CD14-positive monocyte (primary cell): ENCODE results near the gene PLAGL2. TPM values are rescaled to one million over a fixed set of nuclear protein-coding genes. Genes with fewer than 3 reads are reported as not detected.
A peak's percentile ranks its signal among the peaks of the same experiment; 100 is the strongest.

Source experiments
- DNase-seq, 3 donors: peaks; one replicate each; pipeline ENCODE4 v3.0.0-alpha.2; 2011 to 2022
- H2AFZ ChIP-seq: 2 replicates; pipeline ENCODE4 v1.6.0; 2012; ENCODE audit warnings: mild to moderate bottlenecking, low read depth, low read length, inconsistent platforms; ENCODE audit not compliant: insufficient read depth, poor library complexity, severe bottlenecking
- H3K27ac ChIP-seq, 2 donors: 1 replicate in 1 of 2; 2 replicates in 1 of 2; pipeline ENCODE4 v1.5.1; 2012 to 2013; ENCODE audit warnings: low read length in 2 of 2, control low read depth in 1 of 2, inconsistent platforms in 1 of 2, low read depth in 1 of 2, mild to moderate bottlenecking in 1 of 2
- H3K27me3 ChIP-seq, 2 donors: one replicate each; pipeline versions ENCODE4 v1.6.0 to v1.6.1; 2011 to 2013; ENCODE audit warnings: low read length in 2 of 2; ENCODE audit not compliant: control insufficient read depth in 2 of 2, insufficient read depth in 2 of 2
- H3K36me3 ChIP-seq, 2 donors: replicated peaks in 1 of 2; 1 replicate in 1 of 2; 2 replicates in 1 of 2; pipeline versions ENCODE4 v1.5.1 to v1.6.1; 2012 to 2013; ENCODE audit warnings: low read length in 2 of 2, control low read depth in 1 of 2, inconsistent platforms in 1 of 2, mild to moderate bottlenecking in 1 of 2; ENCODE audit not compliant: insufficient read depth in 2 of 2, control insufficient read depth in 1 of 2
- H3K4me1 ChIP-seq, 2 donors: 1 replicate in 1 of 2; 2 replicates in 1 of 2; pipeline versions ENCODE4 v1.5.1 to v1.6.1; 2012 to 2013; ENCODE audit warnings: low read length in 2 of 2, control low read depth in 1 of 2, inconsistent platforms in 1 of 2, mild to moderate bottlenecking in 1 of 2, moderate library complexity in 1 of 2; ENCODE audit not compliant: insufficient read depth in 2 of 2, control insufficient read depth in 1 of 2
- H3K4me2 ChIP-seq: replicated peaks from 2 replicates; pipeline ENCODE3; 2012; ENCODE audit warnings: low read length, moderate library complexity, mild to moderate bottlenecking; ENCODE audit not compliant: poor library complexity, severe bottlenecking; ENCODE audit errors: extremely low read depth
- H3K4me3 ChIP-seq, 3 experiments: fragments of 200-600 bp in 1 of 3; sonication (generic) in 1 of 3; replicated peaks in 1 of 3; 1 replicate in 2 of 3; 2 replicates in 1 of 3; pipeline ENCODE4 v1.5.1; 2011 to 2013; ENCODE audit warnings: low read length in 3 of 3, mild to moderate bottlenecking in 3 of 3, control low read depth in 2 of 3, low read depth in 2 of 3, inconsistent platforms in 1 of 3, moderate library complexity in 1 of 3
- H3K79me2 ChIP-seq: 2 replicates; pipeline ENCODE4 v1.6.0; 2012; ENCODE audit warnings: mild to moderate bottlenecking, control low read depth, inconsistent platforms, low read length, moderate library complexity; ENCODE audit not compliant: insufficient read depth
- H3K9ac ChIP-seq: 2 replicates; pipeline ENCODE4 v1.6.0; 2017; ENCODE audit warnings: low read length, mild to moderate bottlenecking; ENCODE audit not compliant: insufficient read depth, poor library complexity, severe bottlenecking
- H3K9me3 ChIP-seq, 2 donors: replicated peaks in 1 of 2; 1 replicate in 1 of 2; 2 replicates in 1 of 2; pipeline versions ENCODE4 v1.5.1 to v1.6.1; 2012 to 2013; ENCODE audit warnings: low read length in 2 of 2, control low read depth in 1 of 2; ENCODE audit not compliant: control insufficient read depth in 1 of 2, insufficient read depth in 1 of 2
- H4K20me1 ChIP-seq: 2 replicates; pipeline ENCODE4 v1.6.0; 2012; ENCODE audit warnings: mild to moderate bottlenecking, low read length, control low read depth, moderate library complexity; ENCODE audit not compliant: insufficient read depth
- H3K27ac Mint-ChIP-seq, 7 donors: one replicate each; pipeline ENCODE4 v1.8.0; 2020; ENCODE audit warnings: mild to moderate bottlenecking in 7 of 7, mixed read lengths in 7 of 7, moderate library complexity in 6 of 7, inconsistent platforms in 2 of 7
- H3K27me3 Mint-ChIP-seq, 3 donors: one replicate each; pipeline ENCODE4 v1.8.0; 2021 to 2022; ENCODE audit warnings: low read depth in 3 of 3, mild to moderate bottlenecking in 3 of 3, mixed read lengths in 3 of 3, moderate library complexity in 3 of 3, inconsistent platforms in 1 of 3
- H3K36me3 Mint-ChIP-seq, 2 donors: one replicate each; pipeline ENCODE4 v1.8.0; 2020; ENCODE audit warnings: mixed read lengths in 2 of 2, inconsistent platforms in 1 of 2, mild to moderate bottlenecking in 1 of 2
- H3K4me1 Mint-ChIP-seq: one replicate; pipeline ENCODE4 v1.8.0; 2020; ENCODE audit warnings: mild to moderate bottlenecking, mixed read lengths
- H3K4me3 Mint-ChIP-seq, 2 donors: one replicate each; pipeline ENCODE4 v1.8.0; 2020; ENCODE audit warnings: mild to moderate bottlenecking in 2 of 2, mixed read lengths in 2 of 2, moderate library complexity in 1 of 2
- H3K9me3 Mint-ChIP-seq, 7 donors: one replicate each; pipeline ENCODE4 v1.8.0; 2020 to 2022; ENCODE audit warnings: mixed read lengths in 7 of 7, mild to moderate bottlenecking in 6 of 7, moderate library complexity in 6 of 7, inconsistent platforms in 2 of 7
- WGBS: methylation state at CpG from one replicate; pipeline ENCODE4 v1.1.5; 2013; ENCODE audit warnings: missing lambda C conversion rate; ENCODE audit not compliant: insufficient coverage; 5-methylcytosine and 5-hydroxymethylcytosine counted together
- intact Hi-C, 2 donors: fragments of 100-400 bp; cut with micrococcal nuclease; formaldehyde crosslinking; loops; one replicate each; pipeline versions ENCODE4 v1.15.0 to v1.15.1; 2023
- polyA plus RNA-seq, 3 donors: library from polyadenylated mRNA; depleted of rRNA in 1 of 3; unstranded in 2 of 3; stranded (reverse) in 1 of 3; fragments of 300-500 nt in 2 of 3; fragments of >200 nt in 1 of 3; fragmentation: Illumina TruSeq in 2 of 3; gene quantifications; 1 replicate in 2 of 3; 2 replicates in 1 of 3; pipeline ENCODE4 v1.2.3, GENCODE V29; 2012 to 2021
- TF ChIP-seq, protein P1 (sequence below): fragments of 200-600 bp; IDR thresholded peaks from one replicate; pipeline ENCODE4 v1.8.0; 2022; ENCODE audit warnings: antibody characterized with exemption, mild to moderate bottlenecking

Gene PLAGL2
- polyA plus RNA-seq, 3 donors, result 6.2 to 31.7 (median 14.7) TPM

DNA sequence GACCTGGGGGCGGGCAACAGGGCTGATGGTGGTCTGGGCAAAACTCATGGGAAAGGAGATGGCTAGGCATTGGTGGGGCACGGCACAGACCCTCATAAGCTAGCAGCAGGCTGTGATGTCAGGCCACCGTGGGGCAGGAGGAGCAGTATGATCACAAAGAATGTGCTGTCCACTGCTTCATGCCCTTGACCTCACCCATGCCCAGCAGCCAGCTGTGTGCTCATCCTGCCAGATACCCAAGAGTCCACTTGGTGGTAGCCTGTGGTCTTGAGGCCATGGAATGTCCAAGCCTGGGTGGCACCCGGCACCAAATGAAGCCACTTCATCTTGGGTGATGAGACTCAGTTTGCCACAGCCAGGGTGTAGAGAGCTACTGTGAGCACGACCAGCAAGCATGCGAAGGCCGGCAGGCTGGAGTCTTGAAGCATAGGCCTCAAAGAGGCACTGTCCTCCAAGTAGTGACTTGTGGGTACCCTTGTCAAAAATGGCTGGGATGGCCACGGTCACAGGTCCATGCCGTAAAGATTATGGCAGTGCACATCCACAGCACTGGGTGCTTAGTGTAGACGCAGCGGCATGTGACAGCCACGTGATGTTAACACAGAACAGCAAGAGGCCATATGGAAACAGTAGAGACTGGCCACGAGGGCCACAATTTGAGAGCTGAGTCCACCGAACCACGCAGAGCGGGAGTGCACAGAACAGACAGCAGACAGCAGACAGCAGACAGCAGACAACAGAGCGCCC, 19.0 kb downstream of the PLAGL2 start:
- Mint-ChIP-seq H3K27me3 (peaks cover 4 to 6% (median 6%) of the 10 kb centered on the region in 3 donors), H3K27ac (no peak overlapping the region), H3K9me3 (peaks cover 0 to 3% (median 0%) of the 10 kb centered on the region in 7 donors), H3K4me1 (peaks cover 28% of the 10 kb centered on the region), H3K36me3 (peaks cover 22 to 24% of the 10 kb centered on the region in 2 donors), H3K4me3 (peak overlapping the region in 1 of 2 donors; percentile 42)
- Histone ChIP-seq H3K79me2 (no peaks in the 10 kb centered on the region), H3K4me2 (no peak overlapping the region), H3K27ac (no peak overlapping the region), H3K4me3 (no peak overlapping the region), H3K36me3 (peaks cover 10 to 12% of the 10 kb centered on the region in 2 donors), H4K20me1 (peaks cover 27% of the 10 kb centered on the region), H3K9me3 (no peaks in the 10 kb centered on the region), H3K27me3 (no peaks in the 10 kb centered on the region), H3K4me1 (peaks cover 16 to 21% of the 10 kb centered on the region in 2 donors), H3K9ac (no peak overlapping the region), H2AFZ (no peak overlapping the region)
- WGBS, result 98% methylated on average over 17 of the region's 17 CpGs
- intact Hi-C loops, result no loop called here
- TF ChIP-seq, protein P1, sequence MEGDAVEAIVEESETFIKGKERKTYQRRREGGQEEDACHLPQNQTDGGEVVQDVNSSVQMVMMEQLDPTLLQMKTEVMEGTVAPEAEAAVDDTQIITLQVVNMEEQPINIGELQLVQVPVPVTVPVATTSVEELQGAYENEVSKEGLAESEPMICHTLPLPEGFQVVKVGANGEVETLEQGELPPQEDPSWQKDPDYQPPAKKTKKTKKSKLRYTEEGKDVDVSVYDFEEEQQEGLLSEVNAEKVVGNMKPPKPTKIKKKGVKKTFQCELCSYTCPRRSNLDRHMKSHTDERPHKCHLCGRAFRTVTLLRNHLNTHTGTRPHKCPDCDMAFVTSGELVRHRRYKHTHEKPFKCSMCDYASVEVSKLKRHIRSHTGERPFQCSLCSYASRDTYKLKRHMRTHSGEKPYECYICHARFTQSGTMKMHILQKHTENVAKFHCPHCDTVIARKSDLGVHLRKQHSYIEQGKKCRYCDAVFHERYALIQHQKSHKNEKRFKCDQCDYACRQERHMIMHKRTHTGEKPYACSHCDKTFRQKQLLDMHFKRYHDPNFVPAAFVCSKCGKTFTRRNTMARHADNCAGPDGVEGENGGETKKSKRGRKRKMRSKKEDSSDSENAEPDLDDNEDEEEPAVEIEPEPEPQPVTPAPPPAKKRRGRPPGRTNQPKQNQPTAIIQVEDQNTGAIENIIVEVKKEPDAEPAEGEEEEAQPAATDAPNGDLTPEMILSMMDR, result no peak
- DNase-seq, result no peak

DNA sequence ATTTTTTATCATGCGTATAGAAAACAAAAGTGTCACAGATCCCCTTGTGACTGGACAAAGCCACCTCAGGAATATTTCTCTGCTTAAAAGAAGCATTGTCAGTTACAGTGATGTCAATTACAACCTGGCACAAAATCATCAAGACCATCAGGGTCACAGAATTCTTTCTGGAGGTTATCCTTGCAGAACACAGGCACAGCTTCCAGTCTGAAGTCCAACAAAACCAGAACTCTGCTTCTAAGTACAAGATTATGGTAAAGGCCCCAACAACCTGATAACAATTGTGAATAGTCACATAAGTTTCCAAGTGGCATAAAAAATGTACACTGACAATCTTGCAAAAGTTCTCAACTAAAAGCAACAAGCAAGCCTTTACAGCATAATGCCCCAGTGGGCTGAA, 21.0 kb downstream of the PLAGL2 start:
- TF ChIP-seq, protein P1, result no peak
- no peaks in the 10 kb centered on the region for H3K27me3 ChIP-seq
- no peak overlapping the region for H2AFZ ChIP-seq
- Mint-ChIP-seq H3K4me3 (no peak overlapping the region), H3K27me3 (peaks cover 4 to 6% (median 6%) of the 10 kb centered on the region in 3 donors), H3K9me3 (peaks cover 0 to 3% (median 0%) of the 10 kb centered on the region in 7 donors), H3K36me3 (peaks cover 5 to 6% of the 10 kb centered on the region in 2 donors), H3K27ac (no peak overlapping the region), H3K4me1 (peaks cover 21% of the 10 kb centered on the region)
- no peaks in the 10 kb centered on the region for H3K9me3 ChIP-seq
- H4K20me1 ChIP-seq, result peaks cover 6% of the 10 kb centered on the region
- no peaks in the 10 kb centered on the region for H3K79me2 ChIP-seq
- H3K9ac ChIP-seq, result no peak overlapping the region
- H3K4me3 ChIP-seq, result no peak overlapping the region
- H3K4me2 ChIP-seq, result no peak overlapping the region
- no peaks in the 10 kb centered on the region for H3K36me3 ChIP-seq
- peaks cover 16 to 21% of the 10 kb centered on the region in 2 donors for H3K4me1 ChIP-seq
- no peak overlapping the region for H3K27ac ChIP-seq
- intact Hi-C loops, result no loop called here
- no peak for DNase-seq
- WGBS, result no CpG with 5 or more reads among the region's 1 CpG
